Neural progenitor cell (in vitro differentiated cells): ENCODE data around the gene DNAJC5. TPM values are rescaled to one million over a fixed set of nuclear protein-coding genes. Genes with fewer than 3 reads are reported as not detected.

ENCODE experiments used
- DNase-seq: peaks from one replicate; pipeline ENCODE4 v3.0.0-alpha.2; 2016; ENCODE audit warnings: low spot score
- H2AFZ ChIP-seq: fragments of 200-600 bp; sonication (generic); replicated peaks from 2 replicates; pipeline ENCODE4 v1.6.1; 2016; ENCODE audit warnings: antibody characterized with exemption
- H3F3A ChIP-seq: fragments of 200-600 bp; sonication (generic); 2 replicates; pipeline ENCODE4 v1.6.1; 2016; ENCODE audit warnings: antibody characterized with exemption, low read depth
- H3K27ac ChIP-seq: fragments of 200-600 bp; sonication (generic); 2 replicates; pipeline ENCODE4 v1.5.1; 2016; ENCODE audit warnings: mild to moderate bottlenecking
- H3K27me3 ChIP-seq: fragments of 200-600 bp; sonication (generic); 2 replicates; pipeline ENCODE4 v1.6.1; 2016; ENCODE audit warnings: mild to moderate bottlenecking, moderate library complexity
- H3K36me3 ChIP-seq: fragments of 200-600 bp; sonication (generic); 2 replicates; pipeline ENCODE4 v1.5.1; 2016
- H3K4me1 ChIP-seq: fragments of 200-600 bp; sonication (generic); 2 replicates; pipeline ENCODE4 v1.6.1; 2016; ENCODE audit warnings: mixed run types
- H3K4me2 ChIP-seq: fragments of 200-600 bp; sonication (generic); 2 replicates; pipeline ENCODE4 v1.6.1; 2016
- H3K4me3 ChIP-seq: fragments of 200-600 bp; sonication (generic); 2 replicates; pipeline ENCODE4 v1.5.1; 2016
- H3K79me2 ChIP-seq: fragments of 200-600 bp; sonication (generic); 2 replicates; pipeline ENCODE4 v1.6.1; 2016; ENCODE audit warnings: low read depth
- H3K9ac ChIP-seq: fragments of 200-600 bp; sonication (generic); 2 replicates; pipeline ENCODE4 v1.6.1; 2016
- H3K9me3 ChIP-seq: fragments of 200-600 bp; sonication (generic); 2 replicates; pipeline ENCODE4 v1.5.1; 2016; ENCODE audit warnings: low read depth
- H4K20me1 ChIP-seq: fragments of 200-600 bp; sonication (generic); 2 replicates; pipeline ENCODE4 v1.6.1; 2016; ENCODE audit warnings: low read depth
- H3K27ac Mint-ChIP-seq: 3 replicates; pipeline ENCODE4 v1.8.0; 2021; ENCODE audit warnings: mixed read lengths
- H3K27me3 Mint-ChIP-seq: 2 replicates; pipeline ENCODE4 v1.8.0; 2022; ENCODE audit warnings: low read depth, mild to moderate bottlenecking, inconsistent platforms, moderate library complexity, mixed read lengths; ENCODE audit not compliant: insufficient read depth
- H3K36me3 Mint-ChIP-seq: 3 replicates; pipeline ENCODE4 v1.8.0; 2021; ENCODE audit warnings: mixed read lengths
- H3K4me1 Mint-ChIP-seq: 3 replicates; pipeline ENCODE4 v1.8.0; 2021; ENCODE audit warnings: mixed read lengths
- H3K4me3 Mint-ChIP-seq: 3 replicates; pipeline ENCODE4 v1.8.0; 2021; ENCODE audit warnings: mild to moderate bottlenecking, moderate library complexity, mixed read lengths
- H3K9me3 Mint-ChIP-seq: 3 replicates; pipeline ENCODE4 v1.8.0; 2020; ENCODE audit warnings: mixed read lengths
- EZH2 ChIP-seq: fragments of 200-600 bp; sonication (generic); IDR thresholded peaks from 2 replicates; pipeline ENCODE4 v1.6.1; 2017; ENCODE audit warnings: antibody characterized with exemption, mild to moderate bottlenecking, moderate library complexity
- EZH2phosphoT487 ChIP-seq: fragments of 200-600 bp; sonication (generic); IDR thresholded peaks from 2 replicates; pipeline ENCODE4 v1.6.1; 2017; ENCODE audit warnings: antibody characterized with exemption
- total RNA-seq: library from RNA; depleted of rRNA; stranded (reverse); fragments of >200 nt; gene quantifications from 2 replicates; pipeline ENCODE4 v1.2.3, GENCODE V29; 2015; ENCODE audit warnings: low replicate concordance
- TF ChIP-seq, protein P1 (sequence below): fragments of 200-600 bp; sonication (generic); IDR thresholded peaks from 2 replicates; pipeline ENCODE4 v1.5.1; 2017; ENCODE audit warnings: antibody characterized with exemption, mild to moderate bottlenecking

The DNAJC5 gene
- total RNA-seq, 1 donor from 2014 or later: 17.2 TPM

GRCh38 chr20:63961664-63962425, 66.9 kb downstream of the DNAJC5 start:
- Histone ChIP-seq H3K4me2 (no peak overlapping the region), H2AFZ (no peak overlapping the region), H3K27me3 (no peaks in the 10 kb centered on the region), H3K27ac (no peak overlapping the region), H3K4me3 (no peak overlapping the region), H3K36me3 (no peaks in the 10 kb centered on the region), H3K9ac (no peak overlapping the region), H4K20me1 (peaks cover 13% of the 10 kb centered on the region), H3K79me2 (no peaks in the 10 kb centered on the region), H3K9me3 (no peaks in the 10 kb centered on the region), H3F3A (peaks cover 23% of the 10 kb centered on the region), H3K4me1 (peaks cover 19% of the 10 kb centered on the region)
- peaks cover 4% of the 10 kb centered on the region for H3K27me3 Mint-ChIP-seq
- no peak overlapping the region for H3K4me3 Mint-ChIP-seq
- H3K36me3 Mint-ChIP-seq: peaks cover 2% of the 10 kb centered on the region
- no peak for DNase-seq
- H3K27ac Mint-ChIP-seq: peak overlapping the region; percentile 46
- H3K4me1 Mint-ChIP-seq: peaks cover 8% of the 10 kb centered on the region
- TF ChIP-seq EZH2 (no peak), EZH2phosphoT487 (no peak)
- TF ChIP-seq, protein P1, sequence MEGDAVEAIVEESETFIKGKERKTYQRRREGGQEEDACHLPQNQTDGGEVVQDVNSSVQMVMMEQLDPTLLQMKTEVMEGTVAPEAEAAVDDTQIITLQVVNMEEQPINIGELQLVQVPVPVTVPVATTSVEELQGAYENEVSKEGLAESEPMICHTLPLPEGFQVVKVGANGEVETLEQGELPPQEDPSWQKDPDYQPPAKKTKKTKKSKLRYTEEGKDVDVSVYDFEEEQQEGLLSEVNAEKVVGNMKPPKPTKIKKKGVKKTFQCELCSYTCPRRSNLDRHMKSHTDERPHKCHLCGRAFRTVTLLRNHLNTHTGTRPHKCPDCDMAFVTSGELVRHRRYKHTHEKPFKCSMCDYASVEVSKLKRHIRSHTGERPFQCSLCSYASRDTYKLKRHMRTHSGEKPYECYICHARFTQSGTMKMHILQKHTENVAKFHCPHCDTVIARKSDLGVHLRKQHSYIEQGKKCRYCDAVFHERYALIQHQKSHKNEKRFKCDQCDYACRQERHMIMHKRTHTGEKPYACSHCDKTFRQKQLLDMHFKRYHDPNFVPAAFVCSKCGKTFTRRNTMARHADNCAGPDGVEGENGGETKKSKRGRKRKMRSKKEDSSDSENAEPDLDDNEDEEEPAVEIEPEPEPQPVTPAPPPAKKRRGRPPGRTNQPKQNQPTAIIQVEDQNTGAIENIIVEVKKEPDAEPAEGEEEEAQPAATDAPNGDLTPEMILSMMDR: no peak
- no peaks in the 10 kb centered on the region for H3K9me3 Mint-ChIP-seq

GRCh38 chr20:63962426-63963347, 67.8 kb downstream of the DNAJC5 start:
- peaks cover 4% of the 10 kb centered on the region for H3K27me3 Mint-ChIP-seq
- H3K4me3 Mint-ChIP-seq: no peak overlapping the region
- no peak overlapping the region for H3K4me3 ChIP-seq

DNA sequence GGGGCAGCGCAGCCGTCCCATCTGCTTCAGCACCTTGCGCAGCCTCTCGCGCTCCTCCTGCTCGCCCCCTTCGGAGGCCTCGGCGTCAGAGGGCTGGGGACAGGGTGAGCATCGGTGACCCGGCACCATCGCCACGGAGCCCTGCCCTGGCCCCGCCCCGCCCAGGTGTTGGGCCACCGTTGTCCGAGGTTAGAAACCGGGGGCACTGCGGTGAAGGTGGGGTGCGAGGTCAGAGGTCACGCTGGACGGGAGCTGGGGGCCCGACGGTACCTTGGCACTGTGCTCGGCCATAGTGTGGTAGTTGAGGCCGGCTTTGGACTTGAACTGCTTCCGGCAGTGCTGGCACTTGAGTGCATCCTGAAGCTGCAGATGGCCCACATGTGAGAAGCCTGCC, 68.4 kb downstream of the DNAJC5 start:
- H3K9me3 ChIP-seq: no peaks in the 10 kb centered on the region
- TF ChIP-seq EZH2phosphoT487 (no peak), EZH2 (no peak)
- TF ChIP-seq, protein P1: no peak
- Mint-ChIP-seq H3K9me3 (no peaks in the 10 kb centered on the region), H3K27ac (no peak overlapping the region), H3K27me3 (peaks cover 4% of the 10 kb centered on the region), H3K4me1 (peaks cover 8% of the 10 kb centered on the region), H3K36me3 (peaks cover 2% of the 10 kb centered on the region), H3K4me3 (no peak overlapping the region)
- H3K4me2 ChIP-seq: no peak overlapping the region
- peaks cover 12% of the 10 kb centered on the region for H4K20me1 ChIP-seq
- no peak overlapping the region for H3K4me3 ChIP-seq
- no peak overlapping the region for H3K9ac ChIP-seq
- H3K27ac ChIP-seq: no peak overlapping the region
- H3K79me2 ChIP-seq: peaks cover 3% of the 10 kb centered on the region
- DNase-seq: no peak
- H3F3A ChIP-seq: peaks cover 10% of the 10 kb centered on the region
- H2AFZ ChIP-seq: no peak overlapping the region
- peaks cover 10% of the 10 kb centered on the region for H3K4me1 ChIP-seq
- H3K27me3 ChIP-seq: no peaks in the 10 kb centered on the region
- no peaks in the 10 kb centered on the region for H3K36me3 ChIP-seq

More at GRCh38 chr20:63962426-63963347, 67.8 kb downstream of the DNAJC5 start:
- no peak overlapping the region for H3K9ac ChIP-seq
- H4K20me1 ChIP-seq: peaks cover 13% of the 10 kb centered on the region
- H3K4me1 Mint-ChIP-seq: peaks cover 8% of the 10 kb centered on the region
- TF ChIP-seq, protein P1: no peak
- no peak for TF ChIP-seq EZH2phosphoT487
- TF ChIP-seq EZH2: no peak
- H2AFZ ChIP-seq: no peak overlapping the region
- peaks cover 13% of the 10 kb centered on the region for H3K4me1 ChIP-seq
- H3K27me3 ChIP-seq: no peaks in the 10 kb centered on the region
- no peak overlapping the region for H3K27ac ChIP-seq
- no peak overlapping the region for H3K4me2 ChIP-seq
- H3K9me3 Mint-ChIP-seq: no peaks in the 10 kb centered on the region
- no peaks in the 10 kb centered on the region for H3K36me3 ChIP-seq
- H3K79me2 ChIP-seq: no peaks in the 10 kb centered on the region
- peaks cover 15% of the 10 kb centered on the region for H3F3A ChIP-seq
- DNase-seq: no peak
- H3K27ac Mint-ChIP-seq: no peak overlapping the region
- peaks cover 2% of the 10 kb centered on the region for H3K36me3 Mint-ChIP-seq
- no peaks in the 10 kb centered on the region for H3K9me3 ChIP-seq
